Loucy (cell line): ENCODE results near the gene GNL3.

Experiments used
- H2AFZ ChIP-seq: fragments of 200-600 bp; sonication (generic); 2 replicates; pipeline ENCODE4 v1.6.0; 2016; ENCODE audit warnings: antibody characterized with exemption, mild to moderate bottlenecking, low read length, moderate library complexity
- H3F3A ChIP-seq: fragments of 200-600 bp; 2 replicates; pipeline ENCODE4 v1.6.0; 2016; ENCODE audit warnings: antibody characterized with exemption, low read depth, mild to moderate bottlenecking
- H3K27me3 ChIP-seq: fragments of 200-600 bp; sonication (generic); 2 replicates; pipeline ENCODE4 v1.6.1; 2014; ENCODE audit warnings: low read length, mild to moderate bottlenecking; ENCODE audit not compliant: insufficient read depth, poor library complexity, severe bottlenecking
- H3K36me3 ChIP-seq: fragments of 200-600 bp; sonication (generic); 2 replicates; pipeline ENCODE4 v1.6.1; 2016; ENCODE audit warnings: low read length; ENCODE audit not compliant: insufficient read depth
- H3K4me1 ChIP-seq: fragments of 200-600 bp; sonication (generic); 2 replicates; pipeline ENCODE4 v1.5.1; 2014; ENCODE audit warnings: low read length, mild to moderate bottlenecking; ENCODE audit not compliant: insufficient read depth, poor library complexity, severe bottlenecking
- H3K4me2 ChIP-seq: fragments of 200-600 bp; sonication (generic); 2 replicates; pipeline ENCODE4 v1.6.0; 2014; ENCODE audit warnings: antibody characterized with exemption, low read length, low read depth, mild to moderate bottlenecking; ENCODE audit not compliant: poor library complexity, severe bottlenecking
- H3K4me3 ChIP-seq: fragments of 200-600 bp; sonication (generic); 2 replicates; pipeline ENCODE4 v1.5.1; 2014; ENCODE audit warnings: low read length, mild to moderate bottlenecking, mixed read lengths; ENCODE audit not compliant: poor library complexity, severe bottlenecking
- H3K79me2 ChIP-seq: fragments of 200-600 bp; sonication (generic); 2 replicates; pipeline ENCODE4 v1.6.1; 2014; ENCODE audit warnings: low read length; ENCODE audit not compliant: insufficient read depth
- H3K9ac ChIP-seq: fragments of 200-600 bp; sonication (generic); 2 replicates; pipeline ENCODE4 v1.6.0; 2014; ENCODE audit warnings: mild to moderate bottlenecking, low read depth, low read length, moderate library complexity; ENCODE audit not compliant: poor library complexity, severe bottlenecking
- H3K9me2 ChIP-seq: fragments of 200-600 bp; sonication (generic); replicated peaks from 2 replicates; pipeline ENCODE4 v1.6.1; 2016; ENCODE audit warnings: low read depth, low read length, mixed read lengths
- H3K9me3 ChIP-seq: fragments of 200-600 bp; sonication (generic); 2 replicates; pipeline ENCODE4 v1.6.1; 2014; ENCODE audit warnings: mild to moderate bottlenecking, antibody characterized with exemption, low read length, low read depth; ENCODE audit not compliant: insufficient read depth
- H4K20me1 ChIP-seq: fragments of 200-600 bp; sonication (generic); 2 replicates; pipeline ENCODE4 v1.6.0; 2014; ENCODE audit warnings: antibody characterized with exemption, low read length, mild to moderate bottlenecking; ENCODE audit not compliant: insufficient read depth, poor library complexity, severe bottlenecking
- EZH2phosphoT487 ChIP-seq: fragments of 200-600 bp; IDR thresholded peaks from 2 replicates; pipeline ENCODE4 v1.6.1; 2018; ENCODE audit warnings: antibody characterized with exemption, mild to moderate bottlenecking, moderate library complexity, borderline replicate concordance
- TF ChIP-seq, protein P1 (sequence below): fragments of 200-600 bp; sonication (generic); conservative IDR thresholded peaks from 2 replicates; pipeline ENCODE4 v1.5.1; 2014; ENCODE audit warnings: mild to moderate bottlenecking, antibody characterized with exemption, low read length

Gene GNL3

DNA sequence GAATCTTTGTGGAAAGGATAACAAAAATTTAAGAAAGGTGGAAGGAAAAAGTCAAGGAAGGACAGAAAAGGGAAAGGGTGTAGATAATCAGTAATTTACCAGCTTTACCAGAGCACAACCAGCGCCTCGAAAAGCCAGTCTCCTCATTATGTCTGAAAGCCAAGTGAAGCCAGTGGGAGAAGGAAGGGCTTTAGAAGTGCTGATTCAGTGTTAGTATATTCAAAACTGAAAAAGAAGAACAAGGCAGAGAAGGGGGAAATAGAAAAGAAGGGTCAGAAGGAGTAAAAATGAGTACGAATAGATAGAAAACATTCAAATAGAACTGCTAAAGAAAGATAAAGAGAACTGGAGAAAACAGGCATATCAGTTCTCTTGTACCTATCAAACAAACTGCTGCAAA lies 4.2 kb upstream of the GNL3 start:
- H3K79me2 ChIP-seq: peaks cover 81% of the 10 kb centered on the region
- TF ChIP-seq, protein P1, sequence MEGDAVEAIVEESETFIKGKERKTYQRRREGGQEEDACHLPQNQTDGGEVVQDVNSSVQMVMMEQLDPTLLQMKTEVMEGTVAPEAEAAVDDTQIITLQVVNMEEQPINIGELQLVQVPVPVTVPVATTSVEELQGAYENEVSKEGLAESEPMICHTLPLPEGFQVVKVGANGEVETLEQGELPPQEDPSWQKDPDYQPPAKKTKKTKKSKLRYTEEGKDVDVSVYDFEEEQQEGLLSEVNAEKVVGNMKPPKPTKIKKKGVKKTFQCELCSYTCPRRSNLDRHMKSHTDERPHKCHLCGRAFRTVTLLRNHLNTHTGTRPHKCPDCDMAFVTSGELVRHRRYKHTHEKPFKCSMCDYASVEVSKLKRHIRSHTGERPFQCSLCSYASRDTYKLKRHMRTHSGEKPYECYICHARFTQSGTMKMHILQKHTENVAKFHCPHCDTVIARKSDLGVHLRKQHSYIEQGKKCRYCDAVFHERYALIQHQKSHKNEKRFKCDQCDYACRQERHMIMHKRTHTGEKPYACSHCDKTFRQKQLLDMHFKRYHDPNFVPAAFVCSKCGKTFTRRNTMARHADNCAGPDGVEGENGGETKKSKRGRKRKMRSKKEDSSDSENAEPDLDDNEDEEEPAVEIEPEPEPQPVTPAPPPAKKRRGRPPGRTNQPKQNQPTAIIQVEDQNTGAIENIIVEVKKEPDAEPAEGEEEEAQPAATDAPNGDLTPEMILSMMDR: no peak
- TF ChIP-seq EZH2phosphoT487: no peak
- peak overlapping the region; percentile 36 for H3K9ac ChIP-seq
- H3F3A ChIP-seq: 0 out of 2 replicates have a peak, but pooled peaks cover 3% of the 10 kb centered on the region
- H3K9me3 ChIP-seq: no peaks in the 10 kb centered on the region
- peaks cover 25% of the 10 kb centered on the region; the same call in 1 of the 2 replicates for H3K36me3 ChIP-seq
- peaks cover 53% of the 10 kb centered on the region for H3K4me1 ChIP-seq
- H3K4me3 ChIP-seq: peak overlapping the region; percentile 9
- no peaks in the 10 kb centered on the region for H3K27me3 ChIP-seq
- peak overlapping the region; percentile 90 for H3K4me2 ChIP-seq
- no peaks in the 10 kb centered on the region for H3K9me2 ChIP-seq
- no peak overlapping the region for H2AFZ ChIP-seq
- H4K20me1 ChIP-seq: peaks cover 32% of the 10 kb centered on the region

- H3K9me2 ChIP-seq: no peaks in the 10 kb centered on the region
- peak overlapping the region; percentile 34 for H3K4me3 ChIP-seq
- H3K4me2 ChIP-seq: peak overlapping the region; percentile 90
- H3F3A ChIP-seq: 0 out of 2 replicates have a peak, but pooled peaks cover 3% of the 10 kb centered on the region
- no peaks in the 10 kb centered on the region for H3K27me3 ChIP-seq
- H3K9ac ChIP-seq: peak overlapping the region; percentile 36
- peaks cover 57% of the 10 kb centered on the region for H3K4me1 ChIP-seq
- TF ChIP-seq EZH2phosphoT487: no peak
- TF ChIP-seq, protein P1: peak; percentile 55
- H4K20me1 ChIP-seq: peaks cover 36% of the 10 kb centered on the region
- H2AFZ ChIP-seq: no peak overlapping the region
- H3K79me2 ChIP-seq: peaks cover 85% of the 10 kb centered on the region
- peaks cover 21% of the 10 kb centered on the region; the same call in 1 of the 2 replicates for H3K36me3 ChIP-seq
- H3K9me3 ChIP-seq: no peaks in the 10 kb centered on the region
Measured at GRCh38 chr3:52682016-52682415, 3.8 kb upstream of the GNL3 start.

DNA sequence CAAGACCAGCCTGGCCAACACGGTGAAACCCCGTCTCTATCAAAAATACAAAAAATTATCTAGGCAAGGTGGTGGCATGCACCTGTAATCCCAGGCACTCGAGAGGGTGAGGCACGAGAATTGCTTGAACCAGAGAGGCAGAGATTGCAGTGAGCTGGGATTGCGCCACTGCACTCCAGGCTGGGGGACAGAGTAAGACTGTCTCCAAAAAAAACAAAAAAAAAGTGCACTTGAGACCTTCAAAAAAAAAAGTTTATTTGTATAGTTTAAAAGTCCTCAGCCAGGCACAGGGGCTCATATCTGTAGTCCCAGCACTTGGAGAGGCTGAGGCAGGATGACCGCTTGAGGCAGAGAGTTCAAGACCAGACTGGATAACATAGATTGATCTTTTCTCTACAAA lies 2.2 kb upstream of the GNL3 start:
- Histone ChIP-seq H3K9me3 (no peaks in the 10 kb centered on the region), H4K20me1 (peaks cover 52% of the 10 kb centered on the region), H3K4me3 (peak overlapping the region; percentile 95), H3K36me3 (peaks cover 23% of the 10 kb centered on the region), H3K4me2 (peak overlapping the region; percentile 90), H3K27me3 (no peaks in the 10 kb centered on the region), H2AFZ (no peak overlapping the region), H3K79me2 (peaks cover 93% of the 10 kb centered on the region), H3F3A (0 out of 2 replicates have a peak, but pooled peaks cover 3% of the 10 kb centered on the region), H3K4me1 (peaks cover 73% of the 10 kb centered on the region), H3K9ac (peak overlapping the region; percentile 95), H3K9me2 (no peaks in the 10 kb centered on the region)
- no peak for TF ChIP-seq EZH2phosphoT487
- TF ChIP-seq, protein P1: no peak
